ENCODE measurements around the gene TAP1.
"Not testable (repeated sequence)": the region's sequence is repeated elsewhere in the genome, so short reads cannot be mapped to it uniquely, and the experiment has no call there.

TAP1 gene

DNA sequence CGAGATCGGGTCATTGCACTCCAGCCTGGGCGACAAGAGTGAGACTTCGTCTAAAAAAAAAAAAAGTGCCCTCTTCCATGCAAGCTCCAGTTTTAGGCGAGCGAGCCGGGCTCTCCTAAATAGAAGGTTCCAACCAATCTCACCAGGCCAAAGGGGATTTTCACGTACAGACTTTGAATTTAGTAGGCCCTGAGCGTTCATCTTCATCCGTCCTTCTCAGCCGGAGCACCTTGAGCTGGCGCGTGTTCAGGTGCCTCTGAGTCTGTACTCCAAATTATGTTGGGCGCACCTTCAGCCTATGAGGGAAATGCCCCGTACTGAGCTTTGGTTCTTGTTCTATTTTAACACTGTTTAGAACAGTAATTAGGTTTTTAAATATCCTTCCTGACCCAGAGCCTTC is 14.1 kb downstream of the TAP1 start:
- DNase-seq, result no peak

GRCh38 chr6:32838114-32838958 is 15.2 kb downstream of the TAP1 start, which contains the start of gene TAP2:
TSS of gene TAP2 (minus strand) at chr6:32838739. CDS start at chr6:32838233, 506 bp downstream.
- DNase-seq, result peak; percentile 98

DNA sequence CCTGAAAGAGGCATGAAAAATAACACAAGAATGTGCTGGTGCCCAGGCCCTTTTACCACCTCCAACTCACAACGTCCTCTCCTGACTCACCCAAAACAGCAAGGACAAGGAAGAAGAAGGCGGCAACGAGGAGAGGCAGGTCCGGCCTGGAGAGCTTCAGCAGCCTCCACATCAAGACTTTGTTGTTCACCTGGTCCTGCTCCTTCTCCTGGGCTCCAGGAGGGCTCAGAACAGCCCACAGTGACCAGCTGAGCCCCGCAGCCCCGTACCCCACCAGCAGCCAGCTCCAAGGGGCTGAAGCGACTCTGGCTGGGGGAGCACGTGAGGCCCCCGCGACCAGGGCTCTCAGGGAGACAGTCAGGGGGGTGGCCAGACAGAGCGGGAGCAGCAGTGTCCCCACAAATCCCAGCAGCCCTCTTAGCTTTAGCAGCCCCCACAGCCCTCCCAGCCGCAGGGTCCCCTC is 15.8 kb downstream of the TAP1 start:
- no peak for DNase-seq

- DNase-seq, result no peak
Observed at GRCh38 chr6:32836873-32837272, 16.6 kb downstream of the TAP1 start.

- DNase-seq, result no peak
Observed at GRCh38 chr6:32835167-32835893, 18.2 kb downstream of the TAP1 start.

GRCh38 chr6:32833664-32834063 is 19.8 kb downstream of the TAP1 start:
- no peak for DNase-seq

DNA sequence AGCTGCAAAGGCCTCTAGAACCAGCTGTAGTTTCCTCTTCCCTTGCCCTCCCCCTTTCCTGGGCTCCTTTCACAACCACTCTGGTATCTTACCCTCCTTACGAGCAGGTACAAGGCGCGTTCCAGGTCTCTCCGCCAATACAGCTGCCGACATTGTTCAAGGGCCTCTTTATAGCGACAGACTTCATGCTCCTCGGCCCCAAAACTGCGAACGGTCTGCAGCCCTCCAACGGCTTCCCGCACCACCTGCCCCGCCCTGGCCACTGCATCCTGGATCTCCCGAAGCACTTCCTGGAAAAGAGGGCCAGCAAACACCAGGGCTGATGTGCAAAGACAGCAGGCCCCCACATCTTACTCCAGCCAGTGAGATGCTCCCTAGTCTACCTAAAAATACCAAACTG is 21.0 kb downstream of the TAP1 start:
- no peak for DNase-seq

DNA sequence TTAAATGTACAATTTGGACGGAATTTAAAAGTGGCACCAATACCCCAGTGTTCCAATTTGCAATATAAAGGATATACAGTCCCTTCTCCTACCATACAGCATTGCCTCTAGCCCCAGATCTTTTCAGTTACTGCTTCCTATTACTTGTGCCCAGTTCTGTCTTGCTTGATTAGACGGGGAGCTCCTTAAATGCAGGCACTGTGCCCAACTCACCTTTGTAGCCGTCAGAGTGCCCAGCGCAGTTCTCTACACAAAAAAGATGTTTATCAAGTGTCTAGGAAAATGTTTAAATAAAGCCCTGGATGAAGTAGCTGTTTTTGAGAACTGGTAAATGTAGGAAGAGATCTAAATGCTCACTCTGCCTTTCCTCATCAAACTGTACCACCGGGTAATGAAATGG is 22.6 kb downstream of the TAP1 start:
- DNase-seq, result no peak

- no peak for DNase-seq
Observed at GRCh38 chr6:32830017-32830416, 23.5 kb downstream of the TAP1 start.

DNA sequence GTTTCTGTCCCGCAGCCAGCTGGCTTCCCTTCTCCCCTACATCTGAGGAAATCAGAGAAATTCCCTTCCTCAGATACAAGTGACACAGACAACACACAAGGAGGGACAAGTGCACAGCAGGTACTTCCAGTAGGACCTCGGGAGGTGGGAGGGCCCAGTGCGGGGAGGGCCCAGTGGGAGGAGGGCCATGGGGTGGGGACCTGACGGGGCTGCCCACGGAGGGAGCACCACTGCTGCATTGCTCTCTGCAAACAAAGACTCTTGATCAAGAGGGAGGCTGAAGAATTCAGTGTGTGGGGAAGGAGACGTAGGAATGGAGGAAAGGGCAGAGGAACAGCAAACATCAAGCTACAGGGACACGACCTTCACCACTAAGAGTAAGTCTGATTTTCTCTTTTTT is 24.0 kb downstream of the TAP1 start:
- DNase-seq, result no peak

DNA sequence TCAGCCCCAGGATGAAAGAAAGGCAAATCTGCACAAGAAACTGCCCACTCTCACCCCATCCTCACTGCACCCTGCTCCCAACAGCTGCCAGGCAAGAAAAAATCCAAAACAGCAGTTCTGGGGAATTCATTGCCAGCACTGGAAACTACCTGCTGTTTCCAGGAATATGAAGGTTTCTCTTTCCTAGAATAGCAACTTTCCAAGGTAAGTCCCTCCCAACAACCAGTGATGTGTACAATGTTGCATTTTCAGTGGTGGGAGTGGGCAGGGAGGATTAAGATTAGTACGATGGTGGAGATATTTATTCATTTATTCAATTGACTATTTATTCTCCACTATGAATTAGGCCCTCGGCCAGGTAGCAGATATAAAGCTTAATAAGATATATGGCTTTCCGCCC is 26.5 kb downstream of the TAP1 start:
- no peak for DNase-seq

GRCh38 chr6:32825966-32826365 is 27.5 kb downstream of the TAP1 start:
- DNase-seq, result no peak

GRCh38 chr6:32819729-32820128 is 33.8 kb downstream of the TAP1 start:
- DNase-seq, result no peak

DNA sequence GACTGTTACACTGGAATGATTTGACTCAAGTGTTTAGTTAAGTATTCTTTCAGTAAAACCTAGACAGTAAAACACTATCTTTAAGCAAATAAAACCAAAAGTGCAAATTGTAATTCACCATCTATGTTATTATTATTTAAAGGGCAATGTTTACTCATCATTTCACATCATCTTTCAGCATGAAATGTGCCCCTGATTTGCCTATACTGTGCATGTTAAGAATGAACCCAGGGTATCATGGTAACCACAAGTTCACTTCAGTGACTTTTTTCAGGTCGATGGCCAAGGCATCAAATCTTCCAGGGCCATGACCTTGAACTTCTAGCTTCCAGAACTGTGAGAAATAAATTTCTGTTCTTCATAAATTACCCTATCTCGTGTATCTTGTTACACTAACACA is 34.6 kb downstream of the TAP1 start:
- DNase-seq, result no peak

- no peak for DNase-seq
Observed at GRCh38 chr6:32816746-32817204, 36.7 kb downstream of the TAP1 start, which contains the start of gene HLA-DOB. TSS of gene HLA-DOB (minus strand) at chr6:32817002. CDS start at chr6:32816951, 51 bp downstream.

- DNase-seq, result no peak
Observed at GRCh38 chr6:32815996-32816395, 37.5 kb downstream of the TAP1 start.

DNA sequence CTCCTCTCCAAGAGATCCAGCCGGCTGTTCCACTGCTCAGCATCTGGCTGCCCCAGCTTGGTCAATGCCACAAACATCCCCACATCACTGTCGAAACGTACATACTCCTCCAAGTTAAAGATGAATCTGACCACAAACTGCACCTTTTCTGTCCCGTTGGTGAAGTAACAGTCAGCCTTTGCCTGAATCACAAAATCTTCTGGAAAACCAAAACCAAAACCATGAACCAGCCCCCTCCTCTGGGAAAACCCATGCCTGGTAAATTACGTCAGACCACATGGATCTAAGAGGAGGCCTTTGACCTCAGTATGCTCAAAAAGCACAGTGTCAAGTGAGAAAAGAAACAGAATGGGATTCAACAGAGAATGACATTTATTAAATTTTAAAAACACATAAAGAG is 38.4 kb downstream of the TAP1 start:
- no peak for DNase-seq

DNA sequence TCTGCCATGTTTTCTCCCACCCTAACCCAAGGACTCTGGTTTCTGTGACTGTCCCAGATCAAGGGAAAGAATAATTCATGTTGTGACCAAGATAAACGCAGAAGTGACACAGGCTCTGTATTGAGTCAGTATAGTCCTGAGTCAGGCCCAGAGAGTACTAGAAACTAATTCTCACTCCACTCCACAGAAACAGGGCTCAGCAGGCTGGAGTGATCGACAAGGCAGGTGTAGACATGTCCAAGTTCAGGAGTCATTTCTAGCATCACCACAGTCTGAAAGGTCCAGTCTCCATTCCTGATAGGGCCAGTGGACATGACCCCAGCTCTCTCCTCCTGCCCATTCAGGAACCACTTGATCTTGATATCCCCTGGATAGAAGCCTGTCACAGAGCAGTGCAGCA is 39.4 kb downstream of the TAP1 start:
- no peak for DNase-seq

GRCh38 chr6:32809171-32809570 is 44.3 kb downstream of the TAP1 start:
- no peak for DNase-seq

DNA sequence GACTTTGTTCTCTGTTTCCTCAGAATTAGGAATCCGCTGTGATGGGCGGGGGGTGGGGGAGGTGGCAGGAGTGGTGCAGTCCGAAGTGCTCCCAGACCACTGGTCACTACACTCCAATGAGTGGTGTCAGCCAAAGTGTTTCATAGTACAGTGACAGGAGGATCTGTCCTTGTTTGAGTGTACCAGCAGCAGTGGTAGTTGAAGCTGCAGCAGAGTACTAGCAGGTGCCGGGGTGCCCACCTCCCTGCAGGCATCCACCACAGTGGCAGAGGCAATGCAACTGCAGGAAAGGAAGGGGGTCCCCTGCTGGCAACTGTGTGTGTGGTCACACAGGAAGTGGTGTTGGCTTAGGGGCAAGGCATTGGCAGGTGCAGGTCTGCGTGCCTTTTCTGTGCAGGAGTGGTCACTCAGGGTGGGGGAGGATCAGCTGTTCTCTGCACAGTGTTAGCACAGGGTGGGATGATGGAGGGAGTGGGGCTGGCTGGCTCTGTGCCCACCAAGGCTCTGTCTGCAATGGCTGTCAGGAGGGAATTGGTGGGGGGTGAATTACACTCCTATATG is 46.4 kb downstream of the TAP1 start:
- no peak for DNase-seq

DNA sequence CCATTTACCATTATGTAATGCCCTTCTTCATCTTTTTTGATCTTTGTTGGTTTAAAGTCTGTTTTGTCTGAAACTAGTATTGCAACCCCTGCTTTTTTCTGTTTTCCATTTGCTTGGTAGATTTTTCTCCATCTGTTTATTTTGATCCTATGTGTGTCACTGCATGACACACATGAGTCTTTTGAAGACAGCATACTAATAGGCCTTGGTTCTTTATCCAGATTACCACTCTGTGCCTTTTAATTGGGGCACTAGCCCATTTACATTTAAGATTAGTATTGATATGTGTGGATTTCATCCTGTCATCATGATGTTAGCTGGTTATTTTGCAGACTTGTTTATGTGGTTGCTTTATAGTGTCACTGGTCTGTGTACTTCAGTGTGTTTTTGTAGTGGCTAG is 48.1 kb downstream of the TAP1 start:
- DNase-seq, result not testable (repeated sequence)

DNA sequence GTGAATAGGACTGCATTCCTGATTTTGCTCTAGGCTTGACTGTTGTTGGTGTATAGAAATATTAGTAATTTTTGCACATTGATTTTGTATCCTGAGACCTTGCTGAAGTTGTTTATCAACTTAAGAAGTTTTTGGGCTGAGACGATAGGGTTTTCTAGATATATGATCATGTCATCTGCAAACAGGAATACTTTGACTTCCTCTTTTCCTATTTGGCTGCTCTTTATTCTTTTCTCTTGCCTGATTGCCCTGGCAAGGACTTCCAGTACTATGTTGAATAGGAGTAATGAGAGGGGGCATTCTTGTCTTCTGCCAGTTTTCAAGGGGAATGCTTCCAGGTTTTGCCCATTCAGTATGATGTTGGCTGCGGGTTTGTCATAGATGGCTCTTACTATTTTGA is 50.1 kb downstream of the TAP1 start:
- DNase-seq, result no peak

- DNase-seq, result no peak
Observed at GRCh38 chr6:32799740-32800139, 53.8 kb downstream of the TAP1 start.

- DNase-seq, result no peak
Observed at GRCh38 chr6:32799168-32799567, 54.3 kb downstream of the TAP1 start.

Data from right hindlimb (tissue), 1 donor.